Heart right ventricle (tissue), 16 donors: ENCODE measurements around the gene ZCCHC7. TPM values are rescaled to one million over a fixed set of nuclear protein-coding genes. Genes with fewer than 3 reads are reported as not detected.

Experiments
- ATAC-seq, 8 donors: fragments of 200-7000 bp; cut with Tn5 transposase; one replicate each; pipeline ENCODE4 v1.9.1; 2020; ENCODE audit warnings: mild to moderate bottlenecking in 8 of 8, moderate library complexity in 8 of 8, moderate number of reproducible peaks in 1 of 8
- DNase-seq, 2 donors: peaks; one replicate each; pipeline ENCODE4 v3.0.0-alpha.2; 2020
- H3K27ac ChIP-seq, 10 donors: fragments of 200-600 bp; sonication (generic) in 2 of 10; one replicate each; pipeline versions ENCODE4 v1.5.0 to v1.8.0; 2020 to 2022; ENCODE audit warnings: mild to moderate bottlenecking in 3 of 10
- H3K27me3 ChIP-seq, 7 donors: fragments of 200-600 bp; one replicate each; pipeline ENCODE4 v1.8.0; 2021 to 2022; ENCODE audit warnings: mild to moderate bottlenecking in 2 of 7
- H3K36me3 ChIP-seq, 9 donors: fragments of 200-600 bp; sonication (generic) in 1 of 9; one replicate each; pipeline versions ENCODE4 v1.5.0 to v1.8.0; 2020 to 2022; ENCODE audit warnings: mild to moderate bottlenecking in 2 of 9
- H3K4me1 ChIP-seq, 9 donors: fragments of 200-600 bp; sonication (generic) in 1 of 9; one replicate each; pipeline versions ENCODE4 v1.5.0 to v1.8.0; 2020 to 2022; ENCODE audit warnings: mild to moderate bottlenecking in 4 of 9
- H3K4me3 ChIP-seq, 10 donors: fragments of 200-600 bp; sonication (generic) in 2 of 10; one replicate each; pipeline versions ENCODE4 v1.5.0 to v1.8.0; 2020 to 2022; ENCODE audit warnings: mild to moderate bottlenecking in 7 of 10, moderate library complexity in 2 of 10
- H3K9me3 ChIP-seq, 11 donors: fragments of 200-600 bp in 10 of 11; sonication (generic) in 2 of 11; one replicate each; pipeline versions ENCODE4 v1.5.0 to v1.8.0; 2013 to 2022; ENCODE audit warnings: mild to moderate bottlenecking in 2 of 11, control low read depth in 1 of 11, moderate library complexity in 1 of 11
- CTCF ChIP-seq, 9 donors: fragments of 200-600 bp; sonication (generic) in 2 of 9; IDR thresholded peaks; one replicate each; pipeline versions ENCODE4 v1.5.0 to v1.8.0; 2021 to 2022; ENCODE audit warnings: antibody characterized with exemption in 9 of 9, mild to moderate bottlenecking in 5 of 9, moderate library complexity in 1 of 9
- WGBS, 2 donors: extraction: QIAGEN DNeasy Blood & Tissue Kit; methylation state at CpG; one replicate each; pipeline ENCODE4 v1.1.7; 2013; ENCODE audit warnings: inconsistent platforms in 1 of 2; 5-methylcytosine and 5-hydroxymethylcytosine counted together
- intact Hi-C, 10 donors: fragments of 100-400 bp; cut with DNase I; formaldehyde crosslinking; loops; one replicate each; pipeline versions ENCODE4 v1.11.1 to v1.14.2; 2022
- polyA plus RNA-seq, 2 donors: library from polyadenylated mRNA; stranded (reverse); fragments of 200-250 nt; gene quantifications; one replicate each; pipeline ENCODE4 v1.2.3, GENCODE V29; 2013
- total RNA-seq, 10 donors: library from RNA; stranded (reverse); fragmentation: NEBNext Ultra II Directional in 3 of 10; extraction: Animal tissue kit (Norgen Biotek cat#: 25700) in 3 of 10; gene quantifications; one replicate each; pipeline versions ENCODE4 v1.2.1 to v1.2.4, GENCODE V29; 2021 to 2023
- donor health status: Arrhythmogenic right ventricular cardiomyopathy.
- donor health status: ischemic (EF 13 %, LVEDD 7.1; RV severe dilation, severe dysfunction).
- donor health status: healthy with polysubstance abuse.
- donor health status: DM: no; HTN: yes; CAD: no.
- donor health status: DM: no; HTN: no; CAD: no.
- donor health status: ischemic (EF 25% LVEDD 6.9; RV normal size, moderate dysfunction).
- donor health status: ischemic (EF 25% LVEDD 5.7; RV mildly dilated, moderate dysfunction).
- donor health status: healthy.
- donor health status: DM: yes; HTN: yes; CAD: no.
- donor health status: Ischemic cardiomyopathy.
- donor health status: ischemic (EF 35%, LVEDD 5.7; RV mildly dilated, moderate dysfunction).
- donor health status: nonischemic (EF 11% LVEDD 7.7; RV severe dilation, severe dysfunction).
- donor health status: DM: yes; HTN: yes; CAD: no.
- donor health status: PGD.
- donor health status: ischemic (EF 29% LVEDD 5.4; RV normal size, mild dysfunction).
- donor health status: nonischemic (EF 23%, LVEDD 6.1; RV moderate dilation, normal function).

Gene ZCCHC7
- total and polyA plus RNA-seq, 12 donors: 4.3 to 11.9 (median 8.9) TPM

GRCh38 chr9:37266630-37267029 is 146.3 kb downstream of the ZCCHC7 start:
- no peaks in the 10 kb centered on the region for H3K4me1 ChIP-seq
- ATAC-seq: no peak

GRCh38 chr9:37269221-37269620 is 148.8 kb downstream of the ZCCHC7 start:
- 97 to 99% methylated on average over 5 of the region's 5 CpGs for WGBS, 2 donors
- no peak for ATAC-seq
- Histone ChIP-seq H3K4me3 (no peak overlapping the region), H3K36me3 (peaks cover 0 to 8% (median 0%) of the 10 kb centered on the region in 9 donors), H3K4me1 (no peaks in the 10 kb centered on the region), H3K9me3 (peaks cover 0 to 16% (median 0%) of the 10 kb centered on the region in 11 donors), H3K27ac (no peak overlapping the region), H3K27me3 (no peaks in the 10 kb centered on the region)
- intact Hi-C loops: loop anchor here in 4 of 10 donors (10.0 kb wide), 2 partner anchors 274 to 394 kb away; no protein-coding TSS in a partner anchor
- TF ChIP-seq CTCF (IDR thresholded peaks at IDR 0.05): no peak
- DNase-seq: no peak

More at GRCh38 chr9:37266630-37267029, 146.3 kb downstream of the ZCCHC7 start:
- intact Hi-C loops: loop anchor here in 4 of 10 donors (10.0 kb wide), 2 partner anchors 272 to 392 kb away; no protein-coding TSS in a partner anchor
- Histone ChIP-seq H3K9me3 (no peaks in the 10 kb centered on the region), H3K4me3 (no peak overlapping the region), H3K36me3 (no peaks in the 10 kb centered on the region), H3K27me3 (no peaks in the 10 kb centered on the region), H3K27ac (no peak overlapping the region)
- 95 to 98% methylated on average over 1 of the region's 1 CpG for WGBS, 2 donors
- no peak for TF ChIP-seq CTCF (IDR thresholded peaks at IDR 0.05)
- DNase-seq: no peak

GRCh38 chr9:37271679-37272078 is 151.3 kb downstream of the ZCCHC7 start:
- Histone ChIP-seq H3K27ac (no peak overlapping the region), H3K4me3 (no peak overlapping the region), H3K27me3 (no peaks in the 10 kb centered on the region), H3K36me3 (peaks cover 0 to 8% (median 0%) of the 10 kb centered on the region in 9 donors), H3K4me1 (no peaks in the 10 kb centered on the region), H3K9me3 (peaks cover 0 to 16% (median 0%) of the 10 kb centered on the region in 11 donors)
- ATAC-seq: no peak
- no peak for TF ChIP-seq CTCF (IDR thresholded peaks at IDR 0.05)
- WGBS, 2 donors: 91 to 95% methylated on average over 6 of the region's 6 CpGs
- DNase-seq: no peak
- intact Hi-C loops: loop anchor here in 1 of 10 donors (2.0 kb wide), 1 partner anchor 21 kb away; no protein-coding TSS in a partner anchor

- no peak overlapping the region for H3K27ac ChIP-seq
Measured at GRCh38 chr9:37273595-37273994, 153.2 kb downstream of the ZCCHC7 start.

More at GRCh38 chr9:37273595-37273994, 153.2 kb downstream of the ZCCHC7 start:
- Histone ChIP-seq H3K27me3 (no peaks in the 10 kb centered on the region), H3K4me1 (no peaks in the 10 kb centered on the region), H3K4me3 (no peak overlapping the region), H3K9me3 (peaks cover 0 to 22% (median 0%) of the 10 kb centered on the region in 11 donors), H3K36me3 (peaks cover 0 to 8% (median 0%) of the 10 kb centered on the region in 9 donors)
- DNase-seq (no peak), ATAC-seq (no peak)
- intact Hi-C loops: no loop called here
- TF ChIP-seq CTCF (IDR thresholded peaks at IDR 0.05): no peak
